Measurements from ENCODE around the gene MCM10. TPM values are rescaled to one million over a fixed set of nuclear protein-coding genes. Genes with fewer than 3 reads are reported as not detected.
A peak's percentile ranks its signal among the peaks of the same experiment; 100 is the strongest.

Gene MCM10
- total RNA-seq, 1 donor, result 7.8 TPM

DNA sequence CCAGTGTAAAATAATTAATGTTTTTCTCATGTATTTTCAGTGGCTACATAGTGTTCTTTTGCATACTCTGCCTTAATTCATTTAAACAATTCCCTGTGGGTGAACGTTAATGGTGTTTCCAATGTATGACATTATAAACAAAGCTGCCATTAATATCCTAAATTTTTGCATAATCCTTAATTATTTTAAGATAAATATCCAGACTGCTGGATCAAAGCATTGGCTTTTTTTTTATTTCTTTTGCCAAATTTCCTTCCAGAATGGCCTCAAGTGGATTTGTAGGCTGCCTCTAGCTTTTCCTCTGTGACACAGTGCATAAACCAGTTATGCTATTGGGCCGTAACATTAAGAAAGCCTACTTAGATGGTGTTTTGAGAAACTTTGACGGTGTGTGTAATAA lies 29.5 kb downstream of the MCM10 start:
- DNase-seq (ENCODE audit: low read depth), result no peak
- H3K4me3 ChIP-seq (ENCODE audit: low read depth, low read length), result no peak overlapping the region
- TF ChIP-seq, protein P1, sequence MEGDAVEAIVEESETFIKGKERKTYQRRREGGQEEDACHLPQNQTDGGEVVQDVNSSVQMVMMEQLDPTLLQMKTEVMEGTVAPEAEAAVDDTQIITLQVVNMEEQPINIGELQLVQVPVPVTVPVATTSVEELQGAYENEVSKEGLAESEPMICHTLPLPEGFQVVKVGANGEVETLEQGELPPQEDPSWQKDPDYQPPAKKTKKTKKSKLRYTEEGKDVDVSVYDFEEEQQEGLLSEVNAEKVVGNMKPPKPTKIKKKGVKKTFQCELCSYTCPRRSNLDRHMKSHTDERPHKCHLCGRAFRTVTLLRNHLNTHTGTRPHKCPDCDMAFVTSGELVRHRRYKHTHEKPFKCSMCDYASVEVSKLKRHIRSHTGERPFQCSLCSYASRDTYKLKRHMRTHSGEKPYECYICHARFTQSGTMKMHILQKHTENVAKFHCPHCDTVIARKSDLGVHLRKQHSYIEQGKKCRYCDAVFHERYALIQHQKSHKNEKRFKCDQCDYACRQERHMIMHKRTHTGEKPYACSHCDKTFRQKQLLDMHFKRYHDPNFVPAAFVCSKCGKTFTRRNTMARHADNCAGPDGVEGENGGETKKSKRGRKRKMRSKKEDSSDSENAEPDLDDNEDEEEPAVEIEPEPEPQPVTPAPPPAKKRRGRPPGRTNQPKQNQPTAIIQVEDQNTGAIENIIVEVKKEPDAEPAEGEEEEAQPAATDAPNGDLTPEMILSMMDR (IDR thresholded peaks at IDR 0.05; ENCODE audit: insufficient read depth, low read depth, low read length), result no peak

DNA sequence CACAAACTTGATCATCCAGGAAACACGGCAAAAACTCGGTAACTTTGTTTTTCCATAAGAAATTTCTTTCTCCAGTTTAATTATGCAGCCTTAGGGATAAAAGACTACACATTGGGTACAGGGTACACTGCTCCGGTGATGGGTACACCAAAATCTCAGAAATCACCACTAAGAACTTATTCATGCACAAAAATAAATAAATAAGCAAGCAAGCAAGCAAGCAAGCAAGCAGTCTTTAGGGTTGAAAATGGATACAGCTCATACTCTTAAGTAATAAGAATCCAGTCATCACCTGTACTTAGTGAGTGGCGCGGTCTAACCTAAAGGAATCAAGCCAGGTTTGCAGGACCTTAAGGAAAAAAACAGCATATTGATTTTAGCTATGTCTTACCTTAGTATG lies 30.0 kb downstream of the MCM10 start:
- DNase-seq (ENCODE audit: low read depth), result no peak
- TF ChIP-seq, protein P1 (IDR thresholded peaks at IDR 0.05; ENCODE audit: insufficient read depth, low read depth, low read length), result no peak
- H3K4me3 ChIP-seq (ENCODE audit: low read depth, low read length), result no peak overlapping the region

DNA sequence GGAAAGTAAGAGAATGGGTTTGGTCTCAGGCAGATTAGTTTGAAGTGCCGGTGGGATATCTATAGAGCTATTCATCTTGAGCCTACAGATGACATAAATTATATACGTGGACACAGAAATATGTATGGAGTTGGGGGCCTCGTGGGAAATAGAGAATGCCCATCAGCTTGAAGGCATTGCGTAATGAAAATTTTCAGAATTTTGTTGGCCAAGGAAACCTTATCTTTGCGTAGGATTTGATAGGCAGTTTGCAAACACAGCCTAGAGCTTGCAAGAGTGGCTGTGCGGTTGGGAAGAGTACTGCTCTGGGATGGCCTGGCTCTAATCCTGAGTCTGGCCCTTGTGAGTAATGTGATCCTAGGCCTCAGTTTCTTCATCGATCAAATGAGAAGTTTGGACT lies 32.3 kb downstream of the MCM10 start:
- peak; percentile 11 for DNase-seq (ENCODE audit: low read depth)
- TF ChIP-seq, protein P1 (IDR thresholded peaks at IDR 0.05; ENCODE audit: insufficient read depth, low read depth, low read length), result no peak
- H3K4me3 ChIP-seq (ENCODE audit: low read depth, low read length), result no peak overlapping the region

DNA sequence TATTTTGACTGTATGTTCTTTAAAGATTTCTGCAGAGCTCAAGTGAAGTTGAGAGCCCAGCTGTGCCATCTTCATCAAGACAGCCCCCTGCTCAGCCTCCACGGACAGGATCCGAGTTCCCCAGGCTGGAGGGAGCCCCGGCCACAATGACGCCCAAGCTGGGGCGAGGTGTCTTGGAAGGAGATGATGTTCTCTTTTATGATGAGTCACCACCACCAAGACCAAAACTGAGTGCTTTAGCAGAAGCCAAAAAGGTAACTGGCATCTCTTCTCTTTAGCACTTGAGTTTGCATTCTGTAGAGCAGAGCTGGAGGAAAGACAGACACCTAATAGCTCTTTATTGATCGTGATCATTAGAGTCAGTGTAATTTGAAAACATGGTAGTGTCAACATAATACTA lies 33.7 kb downstream of the MCM10 start:
- DNase-seq (ENCODE audit: low read depth), result no peak
- TF ChIP-seq, protein P1 (IDR thresholded peaks at IDR 0.05; ENCODE audit: insufficient read depth, low read depth, low read length), result no peak
- no peak overlapping the region for H3K4me3 ChIP-seq (ENCODE audit: low read depth, low read length)

DNA sequence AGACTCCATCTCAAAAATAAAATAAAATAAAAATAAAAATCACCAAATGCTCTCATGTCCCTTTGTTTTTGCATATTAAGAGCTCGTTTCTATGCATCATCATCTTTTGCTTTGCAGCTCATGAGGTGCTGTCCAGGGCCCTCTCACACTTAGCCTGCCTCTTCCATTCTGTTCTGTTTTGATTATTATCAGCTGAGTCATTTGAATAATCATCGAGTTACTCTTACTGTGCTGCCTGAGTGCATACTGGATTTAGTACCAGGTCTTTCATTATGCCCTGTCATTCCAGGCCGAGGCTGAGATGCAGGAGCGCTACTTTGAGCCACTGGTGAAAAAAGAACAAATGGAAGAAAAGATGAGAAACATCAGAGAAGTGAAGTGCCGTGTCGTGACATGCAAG lies 39.8 kb downstream of the MCM10 start:
- TF ChIP-seq, protein P1 (IDR thresholded peaks at IDR 0.05; ENCODE audit: insufficient read depth, low read depth, low read length), result no peak
- DNase-seq (ENCODE audit: low read depth), result peak; percentile 48
- no peak overlapping the region for H3K4me3 ChIP-seq (ENCODE audit: low read depth, low read length)

DNA sequence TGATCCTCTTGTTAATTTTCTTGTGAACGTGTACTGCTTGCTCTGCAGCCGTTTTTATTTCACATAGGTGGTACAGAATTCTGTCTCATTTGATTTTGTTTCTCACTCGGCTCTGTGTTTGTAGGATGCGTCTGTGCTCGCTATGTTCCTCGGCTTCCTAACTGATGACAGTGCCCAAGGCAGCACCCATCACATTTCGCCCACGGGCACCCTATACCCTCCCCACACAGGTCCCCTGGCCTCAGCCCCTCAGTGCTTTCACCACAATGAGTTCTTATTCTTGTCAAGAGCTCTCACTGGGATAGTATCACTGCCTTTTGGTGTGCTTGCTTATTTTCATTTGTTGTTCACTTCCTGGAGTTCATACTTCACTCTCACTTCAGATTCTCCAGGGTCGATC lies 44.7 kb downstream of the MCM10 start:
- DNase-seq (ENCODE audit: low read depth), result no peak
- no peak overlapping the region for H3K4me3 ChIP-seq (ENCODE audit: low read depth, low read length)
- TF ChIP-seq, protein P1 (IDR thresholded peaks at IDR 0.05; ENCODE audit: insufficient read depth, low read depth, low read length), result no peak

Data from fibroblast of villous mesenchyme (primary cell).